Measurements from ENCODE around the gene PACSIN3.

PACSIN3 gene

GRCh38 chr11:47148270-47148669 lies 38.0 kb downstream of the PACSIN3 start:
- ChIA-PET POLR2A (ENCODE audit: low non-redundant PET) (no interaction called here), CTCF (no interaction called here)
- H3K27ac ChIP-seq: no peak overlapping the region
- TF ChIP-seq CTCF (conservative IDR thresholded peaks at IDR 0.05; ENCODE audit: low read depth): no peak
- DNase-seq (ENCODE audit: low spot score): no peak

GRCh38 chr11:47147681-47148080 lies 38.6 kb downstream of the PACSIN3 start:
- ChIA-PET CTCF (no interaction called here), POLR2A (ENCODE audit: low non-redundant PET) (no interaction called here)
- no peak overlapping the region for H3K27ac ChIP-seq
- no peak for DNase-seq (ENCODE audit: low spot score)
- TF ChIP-seq CTCF (conservative IDR thresholded peaks at IDR 0.05; ENCODE audit: low read depth): no peak

GRCh38 chr11:47147250-47147649 lies 39.0 kb downstream of the PACSIN3 start:
- CTCF ChIA-PET: no interaction called here
- no peak for DNase-seq (ENCODE audit: low spot score)
- no peak for TF ChIP-seq CTCF (conservative IDR thresholded peaks at IDR 0.05; ENCODE audit: low read depth)
- H3K27ac ChIP-seq: no peak overlapping the region
- POLR2A ChIA-PET (ENCODE audit: low non-redundant PET): no interaction called here

- POLR2A ChIA-PET (ENCODE audit: low non-redundant PET): no interaction called here
- CTCF ChIA-PET: no interaction called here
Observed at GRCh38 chr11:47144541-47144940, 41.7 kb downstream of the PACSIN3 start.

GRCh38 chr11:47143322-47143721 lies 42.9 kb downstream of the PACSIN3 start:
- CTCF ChIA-PET: interaction anchor here (0.6 to 2.3 kb wide), 2 partner anchors 10 to 157 kb away, joined by 6 to 7 read pairs; no protein-coding TSS in a partner anchor
- no peak for TF ChIP-seq CTCF (conservative IDR thresholded peaks at IDR 0.05; ENCODE audit: low read depth)
- POLR2A ChIA-PET (ENCODE audit: low non-redundant PET): no interaction called here
- peak; percentile 41 for DNase-seq (ENCODE audit: low spot score)
- no peak overlapping the region for H3K27ac ChIP-seq

More at GRCh38 chr11:47144541-47144940, 41.7 kb downstream of the PACSIN3 start:
- no peak for TF ChIP-seq CTCF (conservative IDR thresholded peaks at IDR 0.05; ENCODE audit: low read depth)
- no peak overlapping the region for H3K27ac ChIP-seq
- no peak for DNase-seq (ENCODE audit: low spot score)

GRCh38 chr11:47139878-47140277 lies 46.4 kb downstream of the PACSIN3 start:
- DNase-seq (ENCODE audit: low spot score): no peak
- TF ChIP-seq CTCF (conservative IDR thresholded peaks at IDR 0.05; ENCODE audit: low read depth): no peak
- POLR2A ChIA-PET (ENCODE audit: low non-redundant PET): no interaction called here
- CTCF ChIA-PET: interaction anchor here (0.6 to 0.7 kb wide), 2 partner anchors 10 to 130 kb away, joined by 3 read pairs; no protein-coding TSS in a partner anchor
- no peak overlapping the region for H3K27ac ChIP-seq

- no peak for DNase-seq (ENCODE audit: low spot score)
- H3K27ac ChIP-seq: no peak overlapping the region
- ChIA-PET CTCF (interaction anchor here (0.5 kb wide), 1 partner anchor 387 kb away, joined by 4 read pairs; no protein-coding TSS in a partner anchor), POLR2A (ENCODE audit: low non-redundant PET) (no interaction called here)
- no peak for TF ChIP-seq CTCF (conservative IDR thresholded peaks at IDR 0.05; ENCODE audit: low read depth)
Observed at GRCh38 chr11:47137476-47137875, 48.8 kb downstream of the PACSIN3 start.
